DMS153 treated with DMSO at 0.1 percent for 48 hours (cell line): ENCODE results near the gene DIRAS1.

ENCODE experiments used
- DNase-seq: peaks from one replicate; lab custom pipeline; 2025; ENCODE audit not compliant: unreplicated experiment; lab: John Stamatoyannopoulos, UW

DIRAS1 gene, protein sequence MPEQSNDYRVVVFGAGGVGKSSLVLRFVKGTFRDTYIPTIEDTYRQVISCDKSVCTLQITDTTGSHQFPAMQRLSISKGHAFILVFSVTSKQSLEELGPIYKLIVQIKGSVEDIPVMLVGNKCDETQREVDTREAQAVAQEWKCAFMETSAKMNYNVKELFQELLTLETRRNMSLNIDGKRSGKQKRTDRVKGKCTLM

GRCh38 chr19:2720777-2721569 is at the start of gene DIRAS1:
TSS of gene DIRAS1 (minus strand) at chr19:2721372. CDS start at chr19:2717806, 3,566 bp downstream.
- DNase-seq, result no peak

DNA sequence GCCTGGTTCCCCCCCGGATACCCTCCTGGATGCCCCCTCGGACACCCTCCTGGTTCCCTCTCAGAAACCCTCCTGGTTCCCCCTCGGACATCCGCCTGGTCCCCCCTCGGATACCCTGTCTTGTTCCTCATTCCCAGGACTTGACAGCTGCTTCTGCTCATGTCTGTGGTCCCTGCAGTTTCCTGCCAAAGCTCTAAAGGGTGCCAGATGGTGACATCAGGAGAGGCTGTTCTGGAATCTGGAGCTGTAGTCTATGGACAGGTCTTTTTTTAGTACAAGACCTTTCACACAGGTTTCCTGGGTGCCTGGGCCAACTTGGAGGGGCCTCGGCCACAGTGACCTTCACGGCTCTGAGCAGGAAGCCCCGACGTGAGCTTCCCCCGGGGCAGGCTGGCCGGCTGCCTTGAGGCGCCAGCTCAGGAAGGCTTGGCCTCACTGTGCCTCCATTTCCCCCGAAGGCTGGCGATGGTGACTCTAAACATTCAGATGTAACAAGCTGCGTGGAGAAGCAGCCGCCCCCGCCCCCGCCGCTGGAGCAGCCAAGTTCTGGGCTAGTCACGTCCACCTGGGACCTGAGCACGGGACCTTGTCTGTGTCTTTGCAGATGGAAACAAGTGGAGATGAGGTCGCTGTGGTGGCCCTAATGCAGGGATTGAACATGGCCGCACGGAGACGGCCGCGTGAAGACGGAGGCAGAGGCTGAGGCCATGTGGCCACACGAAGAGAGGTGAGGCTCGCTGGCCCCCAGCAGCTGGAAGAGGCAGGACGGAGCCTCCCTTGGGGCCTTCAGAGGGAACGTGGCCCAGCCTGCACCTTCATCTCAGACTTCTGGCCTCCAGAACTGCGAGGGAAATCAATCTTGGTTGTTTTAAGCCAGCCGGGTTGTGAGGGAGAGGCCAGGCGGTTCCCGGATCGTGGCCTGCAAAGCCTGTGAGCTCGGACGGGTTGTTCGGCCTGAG is 49.2 kb upstream of the DIRAS1 start:
- DNase-seq, result no peak

- no peak for DNase-seq
Observed at GRCh38 chr19:2769218-2769617, 48.0 kb upstream of the DIRAS1 start.

DNA sequence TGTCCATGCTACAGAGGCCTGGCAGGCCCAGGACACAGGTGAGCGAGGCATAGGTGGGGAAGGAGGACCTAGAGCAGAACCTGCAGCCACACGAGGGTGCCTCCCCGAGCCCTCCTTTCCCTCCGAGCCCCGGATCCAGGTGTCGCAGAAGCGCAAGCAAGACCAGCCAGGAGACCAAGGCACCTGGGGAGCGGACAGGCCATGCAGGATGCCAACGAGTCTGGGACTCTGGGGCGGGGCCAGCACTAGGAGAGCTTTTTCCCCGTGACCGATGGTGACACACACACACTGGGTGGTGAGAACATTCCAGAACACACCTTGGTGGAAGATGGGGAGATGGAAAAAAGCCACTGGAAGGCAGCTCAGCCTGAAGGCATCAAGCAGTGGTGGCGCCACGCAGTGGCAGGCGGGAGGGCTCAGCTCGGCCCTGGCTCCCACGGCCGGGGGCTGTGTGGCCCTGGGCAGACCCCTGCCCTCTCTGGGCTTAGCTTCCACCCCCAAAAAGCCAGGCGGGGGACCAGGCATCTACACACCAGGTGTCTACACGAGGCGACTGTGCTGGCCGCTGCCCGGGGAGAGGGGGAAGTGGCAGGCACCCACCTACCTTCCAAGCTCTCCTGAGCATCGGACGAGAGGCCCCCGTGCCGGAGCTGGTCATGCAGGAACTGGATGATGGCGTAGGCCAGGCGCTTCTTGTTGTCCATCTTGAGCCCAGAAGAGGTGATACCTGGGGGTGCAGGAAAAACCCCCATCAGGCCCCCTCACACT is 47.4 kb upstream of the DIRAS1 start:
- DNase-seq, result no peak

- DNase-seq, result no peak
Observed at GRCh38 chr19:2767688-2768087, 46.5 kb upstream of the DIRAS1 start.

GRCh38 chr19:2766594-2767372 is 45.6 kb upstream of the DIRAS1 start:
- DNase-seq, result no peak

- DNase-seq, result no peak
Observed at GRCh38 chr19:2765376-2765775, 44.2 kb upstream of the DIRAS1 start.

DNA sequence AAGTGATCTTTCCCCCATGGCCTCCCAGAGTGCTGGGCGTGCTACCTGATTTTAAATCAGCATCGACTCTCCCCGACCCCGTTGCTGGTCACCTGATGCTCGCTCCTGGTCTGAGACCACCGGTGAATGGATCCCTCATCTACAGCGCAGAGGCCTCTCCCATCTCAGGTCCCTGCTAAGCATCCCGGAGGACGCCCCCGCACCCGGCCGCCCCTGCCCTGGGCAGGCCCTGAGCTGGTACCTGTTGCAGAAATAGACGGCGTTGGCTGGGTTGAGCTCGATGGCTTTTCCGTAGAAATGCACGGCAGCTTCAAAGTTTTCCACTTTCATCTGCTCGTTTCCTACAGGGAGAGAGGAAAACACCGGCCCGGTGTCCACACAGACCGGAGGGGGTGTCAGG is 43.8 kb upstream of the DIRAS1 start:
- no peak for DNase-seq

DNA sequence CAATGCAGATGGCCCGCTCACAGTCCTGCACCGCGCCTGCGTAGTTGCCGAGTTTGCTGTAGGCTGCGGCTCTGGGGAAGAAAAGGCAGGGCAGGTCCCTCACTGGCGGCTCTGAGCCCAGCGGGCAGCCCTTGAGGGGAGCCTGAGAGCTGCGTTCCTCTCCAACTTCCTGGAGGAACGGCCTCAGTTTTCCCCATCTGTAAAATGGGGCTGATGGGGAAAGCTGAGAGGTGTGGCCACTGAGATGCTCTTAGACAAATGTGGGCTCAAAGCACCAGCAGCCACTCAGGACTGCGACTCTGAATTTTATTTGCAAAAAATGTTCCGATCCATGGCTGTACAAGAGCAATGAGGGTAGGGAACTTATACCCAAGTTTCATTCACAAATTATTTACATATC is 42.5 kb upstream of the DIRAS1 start:
- DNase-seq, result no peak

GRCh38 chr19:2762783-2763496 is 41.8 kb upstream of the DIRAS1 start:
- DNase-seq, result no peak

GRCh38 chr19:2761876-2762782 is 41.0 kb upstream of the DIRAS1 start:
- DNase-seq, result no peak

- DNase-seq, result no peak
Observed at GRCh38 chr19:2761309-2761677, 40.1 kb upstream of the DIRAS1 start.

DNA sequence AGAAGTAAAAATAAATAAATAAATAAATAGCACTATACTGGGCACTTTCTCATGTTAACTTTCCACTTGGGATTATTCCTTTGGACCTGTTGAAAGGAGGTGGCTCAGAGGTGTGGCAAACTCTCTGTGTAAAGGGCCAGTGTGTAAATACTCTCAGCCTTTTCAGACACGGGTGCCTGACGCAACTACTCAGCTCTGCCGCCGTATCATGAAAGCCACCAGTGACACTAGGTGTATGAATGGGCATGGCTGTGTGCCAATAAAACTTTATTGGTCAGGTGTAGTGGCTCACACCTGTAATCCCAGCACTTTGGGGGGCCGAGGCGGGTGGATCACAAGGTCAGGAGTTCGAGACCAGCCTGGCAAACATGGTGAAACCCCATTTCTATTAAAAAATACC is 38.8 kb upstream of the DIRAS1 start:
- DNase-seq, result no peak

DNA sequence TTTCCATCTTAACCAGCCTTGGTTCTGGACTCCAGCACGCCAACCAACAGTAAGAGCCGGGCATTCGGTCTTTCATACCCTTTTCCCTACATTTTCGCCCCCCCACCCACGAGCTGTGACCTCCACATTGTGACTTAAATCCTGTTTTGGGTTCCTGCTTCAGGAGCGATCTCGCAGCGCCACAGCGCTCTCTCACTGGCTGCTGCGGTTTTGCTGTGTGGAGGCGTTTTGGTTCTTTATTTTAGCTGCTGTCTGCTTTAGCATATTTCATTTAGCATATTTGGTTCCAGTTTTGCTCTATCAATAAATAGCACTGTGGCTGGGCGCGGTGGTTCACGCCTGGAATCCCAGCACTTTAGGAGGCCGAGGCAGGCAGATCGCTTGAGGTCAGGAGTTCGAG is 38.2 kb upstream of the DIRAS1 start:
- no peak for DNase-seq

DNA sequence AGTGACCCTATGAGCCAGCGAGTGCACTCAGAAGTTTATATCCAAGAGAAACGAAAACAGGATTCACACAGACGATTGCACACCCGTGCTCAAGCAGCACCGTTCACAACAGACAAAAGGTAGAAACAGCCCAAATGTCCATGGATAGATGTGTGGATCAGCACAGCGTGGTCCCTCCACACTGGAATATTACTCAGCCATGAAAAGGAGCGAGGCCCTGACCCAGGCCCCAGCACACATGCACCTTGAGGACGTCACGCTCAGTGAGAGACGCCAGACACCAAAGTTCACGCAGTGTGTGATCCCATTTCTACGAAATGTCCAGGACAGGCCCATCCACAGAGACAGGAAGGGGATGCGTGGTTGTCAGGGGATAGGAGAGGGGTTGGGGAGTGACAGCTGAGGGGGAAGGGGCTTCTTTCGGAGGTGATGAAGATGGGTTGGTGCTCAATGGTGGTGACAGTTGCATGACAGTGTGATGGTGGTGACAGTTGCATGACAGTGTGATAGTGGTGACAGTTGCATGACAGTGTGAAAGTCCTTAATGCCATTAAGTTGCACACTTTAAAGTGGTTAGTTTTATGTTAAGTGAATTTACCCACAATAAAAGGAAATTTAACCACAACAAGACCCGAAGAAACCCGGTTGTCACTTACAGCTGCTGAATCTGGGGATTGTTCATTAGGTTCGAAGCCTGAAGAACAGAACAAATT is 37.6 kb upstream of the DIRAS1 start:
- DNase-seq, result no peak

GRCh38 chr19:2756921-2757881 is 36.0 kb upstream of the DIRAS1 start:
- DNase-seq, result no peak

DNA sequence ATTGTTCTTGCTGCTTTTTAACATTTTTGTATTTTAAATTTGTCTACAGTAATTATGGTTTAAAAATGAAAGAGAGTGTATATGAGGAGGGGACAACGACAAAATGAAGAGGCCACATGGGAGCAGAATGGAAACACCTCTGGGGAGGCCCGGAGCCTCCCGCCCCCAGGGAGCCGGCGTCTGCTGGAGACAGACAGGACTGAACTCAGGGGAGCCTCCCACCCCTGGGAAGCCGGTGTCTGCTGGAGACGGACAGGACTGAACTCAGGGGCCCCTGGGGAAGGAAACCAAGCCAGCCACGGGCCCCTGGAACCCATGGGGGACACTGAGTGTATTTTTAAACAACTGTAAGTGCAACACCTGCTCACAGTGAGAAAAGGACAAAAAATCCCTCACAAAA is 35.3 kb upstream of the DIRAS1 start:
- no peak for DNase-seq
